NB4 (cell line): ENCODE data around the gene MYL6.
A peak's percentile ranks its signal among the peaks of the same experiment; 100 is the strongest.

Source experiments
- MAX ChIP-seq: IDR thresholded peaks from 2 replicates; pipeline ENCODE4 v1.6.1; 2011; ENCODE audit warnings: low read depth, low read length
- POLR2A ChIP-seq: IDR thresholded peaks from 2 replicates; pipeline ENCODE4 v1.6.1; 2011; ENCODE audit warnings: mild to moderate bottlenecking; ENCODE audit not compliant: insufficient read length; ENCODE audit errors: extremely low read depth
- TF ChIP-seq, protein P1 (sequence below): IDR thresholded peaks from one replicate; pipeline ENCODE4 v1.5.1; 2012; ENCODE audit warnings: low read depth, low read length

DNA sequence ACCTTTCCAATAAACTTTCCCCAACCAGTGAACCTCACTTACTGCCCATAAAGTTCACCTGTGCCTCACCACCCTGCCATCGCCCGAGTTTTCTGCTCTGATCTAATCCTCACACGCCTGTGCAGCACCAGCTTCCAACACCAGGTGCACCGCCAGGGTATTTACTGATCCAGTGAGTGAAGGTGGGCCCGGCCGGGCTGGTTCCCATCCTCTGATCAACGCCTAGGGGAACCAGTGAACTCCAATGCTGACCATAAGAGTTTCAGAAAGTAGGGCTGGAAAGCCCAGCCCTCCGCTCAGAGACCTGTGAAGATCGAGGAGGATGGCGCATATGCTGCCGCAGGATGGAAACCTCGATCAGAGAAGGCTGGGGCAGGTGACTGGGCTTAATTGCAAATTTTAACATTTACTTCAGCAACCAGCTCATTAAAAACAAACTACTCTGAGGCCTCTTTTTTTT, 6.5 kb upstream of the MYL6 start:
- TF ChIP-seq, protein P1, sequence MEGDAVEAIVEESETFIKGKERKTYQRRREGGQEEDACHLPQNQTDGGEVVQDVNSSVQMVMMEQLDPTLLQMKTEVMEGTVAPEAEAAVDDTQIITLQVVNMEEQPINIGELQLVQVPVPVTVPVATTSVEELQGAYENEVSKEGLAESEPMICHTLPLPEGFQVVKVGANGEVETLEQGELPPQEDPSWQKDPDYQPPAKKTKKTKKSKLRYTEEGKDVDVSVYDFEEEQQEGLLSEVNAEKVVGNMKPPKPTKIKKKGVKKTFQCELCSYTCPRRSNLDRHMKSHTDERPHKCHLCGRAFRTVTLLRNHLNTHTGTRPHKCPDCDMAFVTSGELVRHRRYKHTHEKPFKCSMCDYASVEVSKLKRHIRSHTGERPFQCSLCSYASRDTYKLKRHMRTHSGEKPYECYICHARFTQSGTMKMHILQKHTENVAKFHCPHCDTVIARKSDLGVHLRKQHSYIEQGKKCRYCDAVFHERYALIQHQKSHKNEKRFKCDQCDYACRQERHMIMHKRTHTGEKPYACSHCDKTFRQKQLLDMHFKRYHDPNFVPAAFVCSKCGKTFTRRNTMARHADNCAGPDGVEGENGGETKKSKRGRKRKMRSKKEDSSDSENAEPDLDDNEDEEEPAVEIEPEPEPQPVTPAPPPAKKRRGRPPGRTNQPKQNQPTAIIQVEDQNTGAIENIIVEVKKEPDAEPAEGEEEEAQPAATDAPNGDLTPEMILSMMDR, result peak; percentile 6
- TF ChIP-seq POLR2A (no peak), MAX (no peak)
